ENCODE data around the gene METTL1.
A peak's percentile ranks its signal among the peaks of the same experiment; 100 is the strongest.
"Not testable (repeated sequence)": the region's sequence is repeated elsewhere in the genome, so short reads cannot be mapped to it uniquely, and the experiment has no call there.

Gene METTL1

DNA sequence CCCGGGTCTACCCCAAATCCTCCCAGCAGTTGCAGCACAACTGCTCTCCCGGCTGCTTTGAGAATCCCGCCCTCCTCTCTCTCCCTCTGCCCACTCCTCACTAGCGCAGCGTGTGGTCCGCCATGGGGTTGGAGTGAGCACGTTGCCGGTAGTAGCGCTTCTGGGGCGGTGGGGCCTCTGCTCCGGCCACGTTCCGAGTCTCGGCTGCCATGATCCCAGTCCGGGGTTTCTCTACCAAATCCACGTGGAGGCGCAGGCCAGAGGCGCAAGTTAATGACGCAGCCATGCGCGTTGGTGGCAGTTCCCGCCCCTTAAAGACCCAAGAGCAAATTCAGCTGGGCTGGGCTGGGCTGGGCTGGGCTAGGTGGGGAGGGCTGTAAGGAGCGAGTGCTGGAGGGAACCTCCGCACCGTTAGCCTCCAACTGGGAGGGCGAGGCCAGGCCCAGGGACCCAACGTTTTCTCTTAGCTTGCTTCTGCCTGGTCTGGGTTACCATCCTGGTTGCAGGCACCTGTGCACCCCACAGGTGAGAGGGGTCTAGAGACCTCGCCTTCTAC lies at the start of gene METTL1:
METTL1 (minus strand) TSS at position 233 of the 556 bp plus-strand sequence; CDS start at position 211, 22 bp downstream.
- H3K4me1 ChIP-seq (ENCODE audit: insufficient read depth, low read length), result no peaks in the 10 kb centered on the region; the same call in 1 of the 2 replicates
- H3K9ac ChIP-seq (ENCODE audit: low read depth, low read length), result peak within 1 kb of the TSS; percentile 96
- no peaks in the 10 kb centered on the region for H3K9me3 ChIP-seq (ENCODE audit: control insufficient read depth, insufficient read depth, low read length)
- no peaks in the 10 kb centered on the region for H3K36me3 ChIP-seq (ENCODE audit: insufficient read depth, low read length)

DNA sequence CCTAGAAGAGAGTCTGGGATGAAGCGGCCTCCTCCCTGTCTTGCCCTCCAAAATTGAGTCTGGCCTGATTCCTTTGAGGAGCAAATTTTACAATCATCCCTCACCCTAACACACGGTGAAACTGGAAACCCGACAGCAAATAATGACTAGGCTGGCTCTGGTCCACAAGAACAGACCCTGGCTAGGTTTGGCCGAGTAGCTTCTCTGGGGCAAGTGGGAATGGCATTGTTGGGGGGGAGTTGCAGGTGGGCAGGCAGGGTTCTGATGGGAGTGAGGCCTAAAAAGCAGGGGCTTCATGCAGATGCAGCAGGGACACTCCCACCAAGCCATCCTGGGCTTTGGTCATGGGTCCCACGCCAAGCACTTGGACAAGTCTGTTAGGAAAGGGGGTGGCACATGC lies 49.1 kb upstream of the METTL1 start:
- not testable (repeated sequence) for H3K4me1 ChIP-seq (ENCODE audit: insufficient read depth, low read length); H3K9ac ChIP-seq (ENCODE audit: low read depth, low read length); H3K36me3 ChIP-seq (ENCODE audit: insufficient read depth, low read length); H3K9me3 ChIP-seq (ENCODE audit: control insufficient read depth, insufficient read depth, low read length)

- not testable (repeated sequence) for H3K9ac ChIP-seq (ENCODE audit: low read depth, low read length); H3K36me3 ChIP-seq (ENCODE audit: insufficient read depth, low read length); H3K9me3 ChIP-seq (ENCODE audit: control insufficient read depth, insufficient read depth, low read length)
Observed at GRCh38 chr12:57820119-57820518, 48.2 kb upstream of the METTL1 start.

GRCh38 chr12:57817990-57818331 lies 46.1 kb upstream of the METTL1 start:
- not testable (repeated sequence) for H3K9ac ChIP-seq (ENCODE audit: low read depth, low read length); H3K36me3 ChIP-seq (ENCODE audit: insufficient read depth, low read length); H3K4me1 ChIP-seq (ENCODE audit: insufficient read depth, low read length); H3K9me3 ChIP-seq (ENCODE audit: control insufficient read depth, insufficient read depth, low read length)

More at GRCh38 chr12:57820119-57820518, 48.2 kb upstream of the METTL1 start:
- H3K4me1 ChIP-seq (ENCODE audit: insufficient read depth, low read length), result not testable (repeated sequence)

GRCh38 chr12:57817261-57817989 lies 45.5 kb upstream of the METTL1 start:
- H3K36me3 ChIP-seq (ENCODE audit: insufficient read depth, low read length), result no peaks in the 10 kb centered on the region
- no peaks in the 10 kb centered on the region for H3K4me1 ChIP-seq (ENCODE audit: insufficient read depth, low read length)
- no peaks in the 10 kb centered on the region for H3K9me3 ChIP-seq (ENCODE audit: control insufficient read depth, insufficient read depth, low read length)
- no peak overlapping the region for H3K9ac ChIP-seq (ENCODE audit: low read depth, low read length)

DNA sequence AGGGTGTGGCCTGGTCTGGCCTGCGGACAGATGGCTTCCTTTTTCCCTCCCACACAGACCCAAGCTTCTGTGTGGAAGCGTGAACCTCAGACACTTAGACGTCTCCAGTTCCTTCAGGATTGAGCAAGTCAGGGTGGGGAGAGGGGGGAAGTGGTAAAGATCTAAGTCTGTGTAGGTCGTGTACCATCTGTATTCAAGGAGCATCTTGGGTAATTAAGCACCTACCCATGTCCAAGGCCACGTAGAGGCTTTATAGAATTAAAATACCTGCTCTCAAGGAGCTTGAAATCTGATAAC lies 44.9 kb upstream of the METTL1 start:
- no peaks in the 10 kb centered on the region for H3K9me3 ChIP-seq (ENCODE audit: control insufficient read depth, insufficient read depth, low read length)
- no peaks in the 10 kb centered on the region for H3K36me3 ChIP-seq (ENCODE audit: insufficient read depth, low read length)
- H3K9ac ChIP-seq (ENCODE audit: low read depth, low read length), result no peak overlapping the region
- H3K4me1 ChIP-seq (ENCODE audit: insufficient read depth, low read length), result no peaks in the 10 kb centered on the region

DNA sequence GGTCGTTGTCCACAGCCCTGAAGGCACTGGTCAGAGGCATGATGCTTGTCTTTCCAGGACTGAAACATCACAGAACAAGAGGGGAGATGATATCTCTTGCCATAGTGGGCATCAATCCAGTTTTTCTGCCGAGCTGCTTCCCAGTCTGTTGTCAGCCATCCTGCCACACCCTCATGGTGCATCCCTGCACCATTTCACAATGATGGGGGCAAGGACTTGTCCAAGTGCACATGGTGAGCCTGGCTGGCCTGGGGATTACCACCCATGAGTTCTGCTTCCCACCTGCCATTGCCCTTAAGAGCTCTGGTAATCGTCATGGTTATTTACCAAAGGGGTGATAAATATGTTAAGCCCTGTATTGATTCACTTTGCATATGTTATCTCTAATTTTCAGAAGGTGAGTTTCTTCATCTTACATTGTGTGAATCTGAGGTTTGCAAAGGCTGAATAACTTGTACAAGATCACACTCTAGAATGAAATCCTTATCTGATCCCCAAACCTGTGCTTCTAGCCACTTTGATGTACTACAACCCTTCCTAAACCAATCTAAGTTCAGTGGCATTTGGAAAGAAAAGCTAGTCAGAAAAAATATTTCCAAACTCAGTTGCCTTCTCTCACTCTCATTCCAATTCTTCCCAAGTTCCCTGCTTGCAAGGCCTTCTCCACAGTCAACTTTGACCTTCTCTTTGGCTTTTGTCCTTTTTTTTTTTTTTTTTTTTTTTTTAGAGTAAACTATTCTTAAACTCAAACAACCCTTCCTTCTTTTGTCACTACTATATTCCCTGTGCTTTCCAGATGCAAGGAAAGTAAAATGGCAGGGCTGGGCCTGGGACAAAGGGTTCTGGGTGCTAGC lies 44.3 kb upstream of the METTL1 start:
- Histone ChIP-seq H3K36me3 (ENCODE audit: insufficient read depth, low read length) (no peaks in the 10 kb centered on the region), H3K9me3 (ENCODE audit: control insufficient read depth, insufficient read depth, low read length) (no peaks in the 10 kb centered on the region), H3K9ac (ENCODE audit: low read depth, low read length) (no peak overlapping the region), H3K4me1 (ENCODE audit: insufficient read depth, low read length) (no peaks in the 10 kb centered on the region)

- H3K4me1 ChIP-seq (ENCODE audit: insufficient read depth, low read length), result no peaks in the 10 kb centered on the region
Observed at GRCh38 chr12:57815177-57816000, 43.5 kb upstream of the METTL1 start.

GRCh38 chr12:57813971-57814772 lies 42.3 kb upstream of the METTL1 start:
- H3K4me1 ChIP-seq (ENCODE audit: insufficient read depth, low read length), result no peaks in the 10 kb centered on the region
- H3K36me3 ChIP-seq (ENCODE audit: insufficient read depth, low read length), result no peaks in the 10 kb centered on the region; the same call in 1 of the 2 replicates
- H3K9me3 ChIP-seq (ENCODE audit: control insufficient read depth, insufficient read depth, low read length), result no peaks in the 10 kb centered on the region
- H3K9ac ChIP-seq (ENCODE audit: low read depth, low read length), result no peak overlapping the region

More at GRCh38 chr12:57815177-57816000, 43.5 kb upstream of the METTL1 start:
- Histone ChIP-seq H3K9me3 (ENCODE audit: control insufficient read depth, insufficient read depth, low read length) (no peaks in the 10 kb centered on the region), H3K36me3 (ENCODE audit: insufficient read depth, low read length) (no peaks in the 10 kb centered on the region), H3K9ac (ENCODE audit: low read depth, low read length) (no peak overlapping the region)

DNA sequence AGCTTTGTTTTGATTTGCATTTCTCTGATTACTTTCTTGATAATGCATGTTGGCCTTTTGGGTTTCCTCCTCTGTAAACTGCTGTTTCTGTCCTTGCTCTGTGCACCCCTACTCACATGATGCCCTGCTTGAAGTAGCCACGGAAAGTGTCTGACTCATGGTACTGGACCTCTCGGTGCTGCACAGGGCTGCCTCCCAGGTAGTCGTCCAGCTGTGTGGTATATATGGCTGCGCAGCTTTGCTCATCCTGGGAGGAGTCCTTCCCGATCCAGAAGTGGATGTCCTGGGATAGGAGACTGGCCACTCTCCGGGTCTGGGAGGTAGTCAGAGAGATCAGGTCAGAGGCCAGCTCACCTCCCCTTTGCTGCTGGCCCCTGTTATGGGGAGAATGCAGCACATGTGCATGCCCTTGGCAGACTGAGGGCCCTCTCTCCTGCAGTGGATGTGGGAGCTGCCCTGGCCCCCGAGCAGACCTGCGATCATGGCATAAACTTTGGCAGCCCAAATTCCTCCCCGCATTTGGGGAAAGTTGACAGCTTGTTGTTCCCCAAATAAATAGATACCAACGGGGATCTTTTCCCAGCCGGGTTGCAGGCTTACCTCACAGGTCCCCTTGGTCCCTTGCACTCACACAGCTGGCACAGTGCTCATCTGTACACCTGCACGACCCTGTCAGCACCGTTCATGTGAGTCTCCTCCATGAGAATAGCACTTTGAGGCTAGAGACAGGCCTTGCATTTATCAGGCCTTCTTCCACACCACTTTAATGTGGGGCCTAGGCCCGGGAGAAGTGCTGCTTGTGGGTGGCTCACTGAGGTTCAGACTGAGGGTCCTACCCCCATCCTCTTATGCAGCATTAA lies 41.4 kb upstream of the METTL1 start:
- H3K9me3 ChIP-seq (ENCODE audit: control insufficient read depth, insufficient read depth, low read length), result no peaks in the 10 kb centered on the region
- no peak overlapping the region for H3K9ac ChIP-seq (ENCODE audit: low read depth, low read length)
- H3K36me3 ChIP-seq (ENCODE audit: insufficient read depth, low read length), result peaks cover 4% of the 10 kb centered on the region
- H3K4me1 ChIP-seq (ENCODE audit: insufficient read depth, low read length), result no peaks in the 10 kb centered on the region

GRCh38 chr12:57811028-57811755 lies 39.3 kb upstream of the METTL1 start:
- H3K9ac ChIP-seq (ENCODE audit: low read depth, low read length), result no peak overlapping the region

DNA sequence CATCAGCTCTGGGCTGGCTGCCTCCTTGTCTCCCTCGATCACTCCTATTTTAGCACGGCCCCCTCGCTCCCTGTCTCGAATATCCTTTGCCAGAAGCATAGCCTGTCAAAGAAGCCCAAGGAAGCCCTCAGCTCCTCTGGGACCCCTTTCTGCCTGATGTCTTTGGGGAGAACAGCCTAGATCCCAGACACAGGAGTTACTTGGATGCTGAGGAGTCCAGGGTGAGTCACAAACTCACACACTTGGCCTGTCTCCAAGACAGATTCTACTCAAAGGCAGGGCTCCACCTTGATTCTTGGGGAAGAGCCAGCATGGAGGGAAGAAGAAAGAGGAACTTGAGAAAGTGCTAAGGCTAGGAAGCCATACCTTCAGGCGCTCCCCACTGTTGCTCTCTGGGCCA lies 38.5 kb upstream of the METTL1 start:
- no peaks in the 10 kb centered on the region for H3K4me1 ChIP-seq (ENCODE audit: insufficient read depth, low read length)
- no peak overlapping the region for H3K9ac ChIP-seq (ENCODE audit: low read depth, low read length)
- H3K36me3 ChIP-seq (ENCODE audit: insufficient read depth, low read length), result peaks cover 4% of the 10 kb centered on the region
- no peaks in the 10 kb centered on the region for H3K9me3 ChIP-seq (ENCODE audit: control insufficient read depth, insufficient read depth, low read length)

More at GRCh38 chr12:57811028-57811755, 39.3 kb upstream of the METTL1 start:
- H3K36me3 ChIP-seq (ENCODE audit: insufficient read depth, low read length), result peaks cover 4% of the 10 kb centered on the region
- H3K4me1 ChIP-seq (ENCODE audit: insufficient read depth, low read length), result no peaks in the 10 kb centered on the region
- no peaks in the 10 kb centered on the region for H3K9me3 ChIP-seq (ENCODE audit: control insufficient read depth, insufficient read depth, low read length)
